Measurements from ENCODE around the gene CDH15. TPM values are rescaled to one million over a fixed set of nuclear protein-coding genes. Genes with fewer than 3 reads are reported as not detected.

Gene CDH15
- total RNA-seq, 4 donors from 2014 or later = not detected

GRCh38 chr16:89141884-89142267 is 29.7 kb upstream of the CDH15 start:
- Histone ChIP-seq H3K9me3 (no peaks in the 10 kb centered on the region), H3K4me3 (replicated peaks in 1 of 3) (no peak overlapping the region), H3K4me1 (no peaks in the 10 kb centered on the region), H3K36me3 (peaks cover 19 to 21% of the 10 kb centered on the region in 2 donors), H3K27me3 (no peaks in the 10 kb centered on the region), H3K27ac (no peak overlapping the region)
- no peak for DNase-seq
- 97 to 100% methylated on average over 3 to 12 of the region's 13 CpGs for WGBS, 2 donors
- intact Hi-C loops (cut with DNase I) = no loop called here
- TF ChIP-seq POLR2A (IDR thresholded peaks at IDR 0.05) = no peak
- TF ChIP-seq, protein P1, sequence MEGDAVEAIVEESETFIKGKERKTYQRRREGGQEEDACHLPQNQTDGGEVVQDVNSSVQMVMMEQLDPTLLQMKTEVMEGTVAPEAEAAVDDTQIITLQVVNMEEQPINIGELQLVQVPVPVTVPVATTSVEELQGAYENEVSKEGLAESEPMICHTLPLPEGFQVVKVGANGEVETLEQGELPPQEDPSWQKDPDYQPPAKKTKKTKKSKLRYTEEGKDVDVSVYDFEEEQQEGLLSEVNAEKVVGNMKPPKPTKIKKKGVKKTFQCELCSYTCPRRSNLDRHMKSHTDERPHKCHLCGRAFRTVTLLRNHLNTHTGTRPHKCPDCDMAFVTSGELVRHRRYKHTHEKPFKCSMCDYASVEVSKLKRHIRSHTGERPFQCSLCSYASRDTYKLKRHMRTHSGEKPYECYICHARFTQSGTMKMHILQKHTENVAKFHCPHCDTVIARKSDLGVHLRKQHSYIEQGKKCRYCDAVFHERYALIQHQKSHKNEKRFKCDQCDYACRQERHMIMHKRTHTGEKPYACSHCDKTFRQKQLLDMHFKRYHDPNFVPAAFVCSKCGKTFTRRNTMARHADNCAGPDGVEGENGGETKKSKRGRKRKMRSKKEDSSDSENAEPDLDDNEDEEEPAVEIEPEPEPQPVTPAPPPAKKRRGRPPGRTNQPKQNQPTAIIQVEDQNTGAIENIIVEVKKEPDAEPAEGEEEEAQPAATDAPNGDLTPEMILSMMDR (IDR thresholded peaks at IDR 0.05) = no peak

DNA sequence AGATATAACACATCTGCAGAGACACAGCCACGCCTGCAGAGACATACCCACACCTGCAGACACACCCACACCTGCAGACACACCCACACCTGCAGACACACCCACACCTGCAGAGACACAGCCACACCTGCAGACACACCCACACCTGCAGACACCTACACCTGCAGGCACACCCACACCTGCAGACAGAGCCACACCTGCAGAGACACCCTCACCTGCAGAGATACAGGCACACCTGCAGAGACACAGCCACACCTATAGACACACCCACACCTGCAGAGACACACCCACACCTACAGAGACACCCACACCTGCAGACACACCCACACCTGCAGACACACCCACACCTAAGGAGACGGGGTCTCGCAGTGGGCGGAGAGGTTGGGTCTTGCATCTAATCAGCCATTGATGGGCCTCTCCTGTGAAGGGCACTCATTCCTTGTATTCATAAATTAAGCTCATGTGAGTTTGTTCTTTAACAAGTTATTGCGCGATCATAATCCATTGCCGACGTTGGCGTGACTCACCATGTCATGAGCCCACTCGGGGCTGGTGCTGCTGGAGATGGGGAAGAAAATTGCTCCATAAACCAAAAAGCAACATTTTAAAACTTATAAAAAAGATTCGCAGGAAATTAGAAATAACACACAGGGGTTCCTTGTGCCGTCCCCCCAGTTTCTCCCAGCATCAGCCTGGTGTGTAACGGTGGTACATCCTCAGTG is 28.9 kb upstream of the CDH15 start:
- no peak for TF ChIP-seq POLR2A (IDR thresholded peaks at IDR 0.05)
- TF ChIP-seq, protein P1 (IDR thresholded peaks at IDR 0.05) = no peak
- Histone ChIP-seq H3K36me3 (peaks cover 16 to 21% of the 10 kb centered on the region in 2 donors), H3K27ac (no peak overlapping the region), H3K4me1 (no peaks in the 10 kb centered on the region), H3K4me3 (replicated peaks in 1 of 3) (no peak overlapping the region), H3K27me3 (no peaks in the 10 kb centered on the region), H3K9me3 (no peaks in the 10 kb centered on the region)
- WGBS, 2 donors = 97 to 98% methylated on average over 12 to 13 of the region's 13 CpGs
- intact Hi-C loops (cut with DNase I) = no loop called here
- no peak for DNase-seq

GRCh38 chr16:89143201-89143741 is 28.3 kb upstream of the CDH15 start:
- TF ChIP-seq, protein P1 (IDR thresholded peaks at IDR 0.05) = no peak
- TF ChIP-seq POLR2A (IDR thresholded peaks at IDR 0.05) = no peak
- intact Hi-C loops (cut with DNase I) = no loop called here
- H3K9me3 ChIP-seq = no peaks in the 10 kb centered on the region
- no peak overlapping the region for H3K27ac ChIP-seq
- peaks cover 16 to 21% of the 10 kb centered on the region in 2 donors for H3K36me3 ChIP-seq
- DNase-seq = no peak
- H3K4me1 ChIP-seq = no peaks in the 10 kb centered on the region
- WGBS, 2 donors = 93 to 96% methylated on average over 9 to 15 of the region's 17 CpGs
- H3K4me3 ChIP-seq (replicated peaks in 1 of 3) = no peak overlapping the region
- H3K27me3 ChIP-seq = no peaks in the 10 kb centered on the region

DNA sequence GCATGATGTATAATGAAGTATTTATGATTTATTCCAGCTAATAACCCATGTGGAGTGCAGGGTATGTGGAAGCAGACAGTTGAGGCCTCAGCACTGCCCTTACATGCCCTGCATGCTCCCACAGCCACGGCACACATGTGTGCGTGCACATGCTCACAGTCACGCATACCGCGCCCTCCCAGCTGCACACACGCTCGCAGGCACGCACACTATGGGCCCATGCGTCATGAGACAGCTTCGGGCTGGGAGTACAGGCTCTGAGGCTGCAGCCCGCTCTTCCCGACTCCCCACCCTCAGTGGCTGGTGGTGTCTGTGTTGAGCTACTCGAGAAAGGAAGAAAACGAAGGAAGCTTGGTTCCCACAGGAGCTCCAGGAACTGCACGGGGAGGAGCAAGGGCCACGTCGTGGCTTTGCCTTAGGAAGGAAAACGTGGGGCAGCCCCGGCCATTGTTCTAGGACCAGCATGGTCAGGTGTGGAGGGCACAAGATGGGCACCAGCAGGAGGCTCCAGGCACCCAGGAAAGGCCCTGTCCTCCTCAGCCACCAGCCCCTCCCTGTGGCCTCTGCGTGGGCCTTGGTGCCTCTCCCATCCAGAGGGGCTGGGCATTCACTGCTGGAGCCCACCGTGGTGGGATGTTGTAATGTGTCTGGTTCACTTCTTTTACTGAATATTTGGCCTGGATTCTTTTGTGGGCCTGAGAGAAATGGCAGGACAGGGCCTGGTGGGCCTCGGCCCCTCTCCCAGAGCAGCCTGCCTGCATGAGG is 27.5 kb upstream of the CDH15 start:
- TF ChIP-seq, protein P1 (IDR thresholded peaks at IDR 0.05) = no peak
- no peak for TF ChIP-seq POLR2A (IDR thresholded peaks at IDR 0.05)
- no peak for DNase-seq
- Histone ChIP-seq H3K4me3 (replicated peaks in 1 of 3) (no peak overlapping the region), H3K27me3 (no peaks in the 10 kb centered on the region), H3K36me3 (peaks cover 21 to 25% of the 10 kb centered on the region in 2 donors), H3K27ac (no peak overlapping the region), H3K9me3 (no peaks in the 10 kb centered on the region), H3K4me1 (no peaks in the 10 kb centered on the region)
- intact Hi-C loops (cut with DNase I) = no loop called here
- 90 to 94% methylated on average over 20 to 22 of the region's 22 CpGs for WGBS, 2 donors

DNA sequence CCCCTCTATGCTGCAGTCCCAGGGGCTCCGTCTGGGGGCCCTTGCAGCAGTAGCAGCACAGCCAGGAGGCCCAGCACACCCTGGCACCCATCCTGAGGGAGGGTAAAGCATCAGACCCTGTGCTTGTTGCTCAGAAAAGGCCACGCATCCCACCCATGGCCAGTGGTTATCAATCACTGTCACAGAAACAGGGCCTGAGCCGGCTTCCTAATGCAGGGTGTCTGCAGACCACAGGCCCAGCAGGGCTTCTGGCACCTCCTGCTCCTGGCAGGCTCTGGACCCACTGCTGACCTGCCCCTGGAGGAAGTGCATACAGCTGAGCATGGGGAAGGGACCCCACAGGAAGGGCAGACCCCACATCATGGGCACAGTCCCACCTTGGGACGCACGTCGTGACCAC is 26.9 kb upstream of the CDH15 start:
- Histone ChIP-seq H3K36me3 (peaks cover 24 to 25% of the 10 kb centered on the region in 2 donors), H3K27ac (no peak overlapping the region), H3K4me3 (replicated peaks in 1 of 3) (no peak overlapping the region), H3K27me3 (no peaks in the 10 kb centered on the region), H3K9me3 (no peaks in the 10 kb centered on the region), H3K4me1 (no peaks in the 10 kb centered on the region)
- no peak for TF ChIP-seq POLR2A (IDR thresholded peaks at IDR 0.05)
- TF ChIP-seq, protein P1 (IDR thresholded peaks at IDR 0.05) = no peak
- intact Hi-C loops (cut with DNase I) = no loop called here
- 74 to 84% methylated on average over 3 to 5 of the region's 6 CpGs for WGBS, 2 donors
- no peak for DNase-seq

Measured in thyroid gland (tissue), 4 donors.